GM21381 (cell line): ENCODE results near the gene CYP19A1.

Source experiments
- ATAC-seq: cut with Tn5 transposase; IDR thresholded peaks from one replicate; pipeline ENCODE4 v1.9.1; 2021; ENCODE audit warnings: mild to moderate bottlenecking, moderate library complexity; ENCODE audit not compliant: unreplicated experiment

CYP19A1 gene

DNA sequence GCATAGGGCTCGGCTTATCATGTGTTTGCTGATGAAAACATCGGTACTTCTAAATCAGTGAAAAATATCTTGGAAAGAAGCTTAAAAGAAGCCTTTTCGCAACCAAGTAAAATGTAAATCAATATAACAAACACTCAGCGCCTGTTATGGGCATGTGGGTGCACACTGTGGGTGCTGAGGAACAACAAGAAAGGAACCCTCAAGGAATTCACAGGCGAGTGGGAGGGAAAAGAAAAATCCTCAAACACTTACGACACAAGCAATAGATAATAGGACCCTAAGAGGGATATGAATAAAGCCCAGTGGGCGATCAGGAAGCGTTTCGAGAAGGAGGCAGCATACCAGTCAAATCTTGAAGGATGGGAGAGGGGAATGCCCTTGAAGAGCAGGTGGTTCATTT, 25.0 kb upstream of the CYP19A1 start:
- ATAC-seq = no peak

DNA sequence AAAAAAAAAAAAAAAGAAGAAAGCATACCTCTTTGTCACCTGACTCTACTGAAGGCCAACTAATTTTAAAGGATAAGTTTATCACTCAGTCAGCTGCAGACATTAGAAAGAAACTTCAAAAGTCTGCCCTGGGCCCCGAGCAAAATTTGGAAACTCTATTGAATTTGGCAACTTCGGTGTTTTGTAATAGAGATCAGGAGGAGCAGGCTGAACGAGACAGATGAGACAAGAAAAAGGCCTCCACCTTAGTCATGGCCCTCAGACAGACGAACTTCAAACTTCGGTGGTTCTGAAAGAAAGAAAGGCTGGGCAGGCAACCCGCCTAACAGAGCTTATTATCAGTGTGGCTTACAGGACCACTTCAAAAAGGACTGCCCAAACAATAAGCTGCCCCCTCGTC, 21.6 kb upstream of the CYP19A1 start:
- no peak for ATAC-seq

DNA sequence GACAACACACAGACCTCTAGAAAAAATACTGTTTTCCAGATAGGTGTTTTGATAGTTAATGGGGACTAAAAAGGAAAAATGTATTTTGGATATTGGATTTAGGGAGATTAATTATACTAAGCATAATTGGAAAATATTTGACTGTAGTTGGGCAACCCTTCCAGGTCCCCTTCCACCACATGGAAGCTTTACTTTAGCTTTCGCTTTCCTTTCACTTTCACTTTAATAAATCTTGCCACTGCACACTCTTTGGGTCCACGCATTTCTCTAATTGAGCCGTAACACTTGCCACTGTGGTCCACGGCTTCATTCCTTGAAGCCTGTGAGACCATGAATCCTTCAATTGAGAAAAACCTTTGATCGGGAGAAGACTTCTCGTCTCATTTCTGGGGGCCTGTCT, 18.6 kb upstream of the CYP19A1 start:
- ATAC-seq = no peak

DNA sequence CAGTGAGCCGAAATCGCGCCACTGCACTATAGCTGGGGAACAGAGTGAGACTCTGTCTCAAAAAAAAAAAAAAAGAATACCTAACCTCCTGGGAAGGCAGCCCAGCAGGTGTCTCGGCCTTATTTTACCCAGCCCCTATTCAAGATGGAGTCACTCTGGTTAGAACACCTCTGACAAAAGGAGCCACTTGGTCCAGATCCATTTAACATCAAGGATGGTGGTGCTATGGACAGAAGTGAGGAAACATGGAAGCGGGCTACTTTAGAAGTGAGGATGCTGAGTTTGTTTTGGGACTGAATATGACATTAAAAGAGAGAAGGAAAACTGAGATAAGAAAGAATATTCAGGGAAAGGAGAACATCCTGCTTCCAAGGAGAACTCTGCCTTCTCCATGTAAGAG, 17.8 kb upstream of the CYP19A1 start:
- no peak for ATAC-seq

DNA sequence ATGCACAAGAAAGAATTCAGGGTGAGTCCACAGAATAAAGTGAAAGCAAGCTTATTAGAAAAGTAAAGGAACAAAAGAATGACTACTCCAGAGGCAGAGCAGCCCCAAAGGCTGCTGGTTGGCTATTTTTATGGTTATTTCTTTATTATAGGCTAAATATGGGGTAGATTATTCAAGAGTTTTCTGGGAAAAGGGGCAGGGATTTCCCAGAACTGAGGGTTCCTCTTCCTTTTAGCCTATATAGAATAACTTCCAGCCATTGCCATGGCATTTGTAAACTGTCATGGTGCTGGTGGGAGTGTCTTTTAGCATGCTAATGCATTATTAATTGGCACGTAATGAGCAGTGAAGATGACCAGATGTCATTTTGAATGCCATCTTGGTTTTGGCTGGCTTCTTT, 16.7 kb upstream of the CYP19A1 start:
- ATAC-seq = no peak

DNA sequence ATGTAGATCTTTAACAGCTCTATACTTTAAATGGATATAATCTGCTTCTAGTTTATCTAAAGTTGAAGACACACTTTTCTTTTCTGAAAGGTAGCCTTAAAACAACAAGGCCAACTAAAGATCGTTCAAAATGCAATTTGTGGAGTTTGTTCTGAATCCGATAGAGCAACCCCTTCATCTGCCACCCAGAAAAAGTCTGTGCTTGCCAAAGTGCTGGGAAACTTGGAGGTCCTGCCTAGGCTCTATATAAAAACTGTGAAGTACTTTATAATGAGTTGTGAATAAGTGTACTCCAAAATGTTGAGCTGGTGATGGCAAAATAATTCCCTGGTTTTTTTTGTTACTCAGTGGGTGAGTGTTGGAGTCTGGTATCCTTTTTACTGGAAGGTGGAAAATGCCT, 15.6 kb upstream of the CYP19A1 start:
- no peak for ATAC-seq

DNA sequence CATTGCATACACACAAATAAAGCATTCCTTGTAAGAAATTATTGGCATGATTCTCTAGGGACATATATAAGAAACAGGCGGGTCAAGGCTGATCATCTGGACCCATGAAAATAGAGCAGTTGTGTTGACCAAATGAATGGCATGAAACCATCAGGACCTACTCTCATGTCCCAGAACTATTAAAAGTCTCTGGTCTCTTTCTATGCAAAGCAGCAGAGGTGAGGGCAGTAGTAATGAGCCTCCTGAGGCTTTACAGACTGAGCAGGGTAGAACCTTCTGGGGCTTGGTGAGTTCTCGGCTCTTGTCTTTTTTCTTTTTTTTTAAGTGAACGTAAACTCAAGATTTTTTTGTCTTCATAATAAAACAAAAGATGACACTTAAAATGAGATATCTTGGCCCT, 12.3 kb upstream of the CYP19A1 start:
- ATAC-seq = no peak

DNA sequence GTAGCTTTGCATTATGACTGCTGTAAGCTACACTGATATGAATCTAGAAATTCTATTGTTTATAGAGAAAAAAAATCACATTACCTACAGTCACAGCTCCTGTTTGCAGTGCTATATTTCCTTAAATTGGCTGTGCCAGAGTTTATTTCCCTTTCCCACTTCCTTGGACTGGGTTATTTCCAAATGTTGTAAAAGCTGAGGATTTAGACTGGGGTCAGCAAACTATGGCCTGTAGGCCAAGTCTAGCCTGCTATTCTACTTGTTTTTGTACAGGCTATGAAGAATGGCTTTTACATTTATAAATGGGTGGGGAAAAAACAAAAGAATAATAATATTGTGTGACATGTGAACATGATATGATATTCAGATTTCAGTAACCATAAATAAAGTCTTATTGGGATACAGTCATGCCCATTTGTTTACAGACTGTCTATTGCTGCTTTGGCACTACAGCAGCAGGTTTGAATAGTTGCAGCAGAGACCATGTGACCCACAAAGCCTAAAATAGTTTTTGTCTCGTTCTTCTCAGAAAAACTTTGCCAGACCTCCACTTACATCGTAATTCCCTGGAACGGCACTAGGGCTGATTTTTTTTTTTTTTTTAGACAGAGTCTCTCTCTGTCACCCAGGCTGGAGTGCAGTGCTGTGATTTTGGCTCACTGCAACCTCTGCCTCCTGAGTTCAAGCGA, 10.9 kb upstream of the CYP19A1 start:
- ATAC-seq = peak; percentile 13

DNA sequence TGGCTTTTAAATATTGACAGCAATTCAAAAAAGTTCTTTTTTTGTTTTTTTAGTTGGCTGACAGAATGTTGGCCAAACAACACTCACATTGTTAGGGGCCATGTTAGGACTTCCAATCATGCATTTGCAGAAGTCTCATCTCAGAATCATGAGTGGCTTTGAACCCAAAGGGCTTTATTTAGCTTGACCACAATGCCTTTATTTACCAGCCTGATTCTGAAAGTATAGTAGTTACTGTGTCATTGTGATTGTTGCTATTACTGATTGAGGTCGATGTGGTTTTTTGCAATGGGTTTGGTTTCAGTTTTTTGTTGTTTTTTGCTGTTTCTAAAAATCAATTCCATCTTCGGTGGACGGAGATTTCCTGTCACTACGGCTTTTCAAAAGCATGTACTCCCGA, 10.3 kb upstream of the CYP19A1 start:
- peak; percentile 94 for ATAC-seq

DNA sequence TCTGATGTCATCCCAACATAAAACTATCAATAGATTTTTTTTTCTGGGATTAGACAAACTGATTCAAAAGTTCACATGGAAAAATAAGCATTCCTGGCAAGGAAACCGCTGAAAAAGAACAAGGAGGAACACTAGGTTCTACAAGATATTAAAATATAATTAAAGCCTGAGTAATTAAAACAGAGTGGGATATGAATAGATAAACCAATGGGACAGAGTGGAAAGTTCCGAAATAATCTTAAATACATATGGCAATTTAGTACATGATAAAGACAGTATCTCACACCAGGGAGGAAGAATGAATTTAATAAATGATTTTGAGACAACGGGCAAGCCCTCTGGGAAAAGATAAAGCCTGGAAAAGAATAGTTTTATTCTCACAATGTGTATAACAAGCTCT, 7.7 kb upstream of the CYP19A1 start:
- ATAC-seq = no peak

DNA sequence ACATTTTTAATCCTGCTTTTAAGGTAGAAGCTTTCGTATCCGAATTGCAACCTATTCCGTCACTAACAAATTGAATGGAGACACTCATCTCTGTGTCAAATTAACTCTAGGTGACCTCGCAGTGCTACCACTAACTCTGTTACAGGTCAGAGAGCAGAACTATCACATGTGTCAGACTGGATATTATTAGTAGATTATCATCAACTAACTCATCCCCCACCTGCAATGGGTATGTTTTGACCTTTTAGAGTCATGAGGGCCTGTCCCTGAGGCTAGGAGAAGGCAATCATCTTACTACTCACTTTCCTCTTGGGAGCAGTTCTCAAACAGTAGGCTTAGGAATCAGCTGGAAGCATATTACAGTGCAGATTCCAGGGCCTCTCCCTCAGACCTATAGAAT, 5.1 kb upstream of the CYP19A1 start:
- no peak for ATAC-seq

DNA sequence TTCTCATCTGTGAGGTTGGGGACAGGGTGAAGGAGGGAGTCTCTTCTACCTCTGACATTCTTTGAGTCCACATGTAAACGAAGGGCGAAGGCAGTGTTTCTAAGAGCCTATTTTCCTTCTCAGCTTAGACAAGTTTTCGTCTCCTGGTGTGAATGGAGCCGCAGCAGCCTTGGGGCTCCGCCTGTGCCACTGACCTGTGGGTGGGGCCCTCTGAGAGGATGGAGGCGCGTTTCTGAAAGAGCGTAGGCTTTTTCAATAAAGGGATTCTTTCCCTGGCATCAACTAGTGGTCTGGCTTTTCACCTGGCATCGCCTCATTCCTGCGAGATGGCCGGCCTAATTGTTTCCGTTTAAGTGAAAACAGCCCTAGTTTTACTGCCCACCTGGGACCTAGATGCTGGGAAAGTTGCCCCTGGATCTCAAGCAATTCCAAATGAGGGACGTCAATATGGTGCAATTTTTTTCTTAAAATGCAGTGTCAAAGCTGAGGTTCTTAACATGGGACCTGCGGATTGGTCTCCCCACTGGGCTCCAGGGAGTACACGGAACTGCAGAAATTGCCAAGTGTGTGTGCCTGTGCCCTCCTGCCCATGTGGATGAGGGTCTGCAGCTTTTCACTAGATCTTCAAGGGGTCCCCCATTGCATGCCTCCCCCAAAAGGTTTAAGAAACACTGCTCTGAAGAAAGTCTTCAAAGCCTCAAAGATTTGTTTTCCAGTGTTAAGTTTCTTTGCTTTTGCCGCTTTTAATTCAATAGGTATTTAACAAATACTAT, 4.0 kb upstream of the CYP19A1 start:
- ATAC-seq = no peak

DNA sequence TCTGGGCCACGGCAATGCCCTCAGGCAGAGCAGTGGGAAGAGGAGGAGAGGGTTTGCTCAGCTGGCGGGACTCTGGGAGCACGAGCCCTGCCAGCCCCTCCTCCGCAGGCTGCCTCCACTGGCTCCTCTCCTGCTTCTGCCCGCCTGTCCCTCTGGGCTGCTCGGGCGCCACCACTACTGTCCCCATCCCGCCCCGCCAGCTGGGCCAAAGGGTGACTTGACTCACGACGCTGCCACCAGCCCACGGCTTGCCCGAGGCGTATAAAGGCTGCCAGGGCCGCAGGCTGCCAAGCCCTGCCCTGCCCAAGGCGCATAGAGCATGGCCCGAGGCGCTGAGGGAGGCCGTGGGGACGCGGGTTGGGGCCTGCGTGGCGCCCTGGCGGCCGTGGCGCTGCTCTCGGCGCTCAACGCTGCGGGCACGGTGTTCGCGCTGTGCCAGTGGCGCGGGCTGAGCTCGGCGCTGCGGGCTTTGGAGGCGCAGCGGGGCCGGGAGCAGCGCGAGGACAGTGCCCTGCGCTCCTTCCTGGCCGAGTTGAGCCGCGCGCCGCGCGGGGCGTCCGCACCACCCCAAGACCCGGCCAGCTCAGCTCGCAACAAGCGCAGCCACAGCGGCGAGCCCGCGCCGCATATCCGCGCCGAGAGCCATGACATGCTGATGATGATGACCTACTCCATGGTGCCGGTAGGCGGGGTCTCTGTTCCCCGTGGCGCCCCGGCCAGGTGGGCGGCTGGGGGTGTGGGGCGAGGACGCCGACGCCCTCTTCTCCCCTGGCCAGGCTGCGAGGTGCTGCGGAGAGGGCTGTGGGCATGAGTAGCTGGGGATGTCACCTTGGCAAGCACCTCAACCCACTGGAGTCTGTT, 3.2 kb upstream of the CYP19A1 start, which contains the start of gene GLDN:
Gene GLDN (plus strand): TSS at position 290 of the 861 bp plus-strand sequence. CDS start 30 bp downstream, at position 320.
- no peak for ATAC-seq

DNA sequence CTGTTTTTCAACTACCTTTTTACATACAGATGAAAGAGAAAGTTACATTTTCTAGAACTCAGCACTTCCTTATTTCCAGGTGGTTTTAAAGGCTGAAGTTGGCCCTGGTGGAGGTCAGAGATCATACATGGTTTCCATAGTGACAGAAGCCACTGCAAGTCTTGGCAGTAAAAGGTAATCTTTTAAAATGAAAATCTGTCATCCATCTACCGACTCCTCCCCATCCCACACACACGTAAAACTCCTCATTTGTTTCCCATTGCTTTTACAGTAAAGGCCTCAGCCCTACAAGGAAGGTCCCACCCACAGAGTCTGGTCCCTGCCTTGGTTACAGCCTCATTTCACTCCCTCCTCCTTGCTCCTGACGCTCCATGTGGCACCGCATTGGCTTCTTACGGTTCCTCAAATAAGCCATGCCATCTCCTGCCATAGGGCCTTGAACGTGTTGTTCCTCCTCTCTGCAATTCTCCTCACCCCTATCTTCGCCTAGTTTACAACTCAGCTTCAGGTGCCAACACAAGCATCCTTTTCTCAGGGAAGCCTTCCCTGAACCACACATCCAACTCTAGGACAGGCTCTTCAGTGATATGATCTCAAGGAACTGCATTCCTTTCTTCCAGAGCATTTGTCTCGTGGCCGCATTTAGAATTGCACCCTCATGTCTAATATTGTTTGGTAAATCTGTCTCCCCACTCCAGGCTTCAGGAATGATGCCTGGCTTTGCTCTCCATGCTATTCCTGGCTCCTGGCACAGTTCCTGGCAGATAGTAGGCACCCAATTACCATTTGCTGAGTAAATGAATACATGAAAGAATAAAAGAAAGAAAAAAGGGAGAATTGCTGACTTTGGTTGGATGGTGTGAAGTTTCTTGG, 2.6 kb downstream of the CYP19A1 start:
- peak; percentile 84 for ATAC-seq

DNA sequence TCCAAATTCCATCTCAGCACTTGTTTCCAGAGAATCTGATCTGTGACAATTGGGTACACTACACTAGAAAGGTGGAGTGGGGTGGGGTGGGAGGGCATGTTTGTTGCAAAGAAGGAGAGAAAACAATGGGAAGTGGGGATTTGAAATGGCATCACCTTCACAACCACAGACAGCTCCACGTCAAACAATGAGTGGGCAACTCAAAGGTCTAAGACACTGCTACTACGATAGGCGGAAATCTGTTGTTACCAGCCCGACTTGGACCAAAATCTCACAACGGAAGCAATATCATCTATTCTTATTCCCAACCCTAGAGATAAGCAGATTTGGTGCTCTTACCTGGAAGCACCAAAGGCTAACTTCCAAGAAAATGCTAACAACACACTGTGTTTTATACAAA, 3.3 kb downstream of the CYP19A1 start:
- peak; percentile 20 for ATAC-seq

DNA sequence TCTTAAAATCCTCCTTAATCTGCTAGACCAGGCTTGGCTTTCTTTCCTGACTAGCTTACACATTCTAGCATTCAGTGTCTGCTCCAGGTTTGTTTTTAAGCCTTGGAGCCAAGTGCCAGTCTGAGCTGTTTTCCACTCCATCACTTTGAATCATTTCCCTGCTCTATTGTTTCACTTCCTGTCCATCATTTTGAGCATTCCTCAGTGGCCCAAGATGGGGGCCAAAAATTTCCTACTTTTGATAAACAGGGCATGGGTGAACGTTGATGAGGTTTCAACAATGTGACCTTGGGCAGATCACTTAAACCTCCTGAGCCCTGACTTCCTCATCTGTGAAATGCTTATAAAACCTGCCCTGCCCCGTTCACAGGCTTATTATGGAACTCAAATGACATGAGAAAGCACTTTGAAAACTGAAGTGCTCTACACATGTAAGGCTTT, 4.4 kb downstream of the CYP19A1 start:
- ATAC-seq = no peak

DNA sequence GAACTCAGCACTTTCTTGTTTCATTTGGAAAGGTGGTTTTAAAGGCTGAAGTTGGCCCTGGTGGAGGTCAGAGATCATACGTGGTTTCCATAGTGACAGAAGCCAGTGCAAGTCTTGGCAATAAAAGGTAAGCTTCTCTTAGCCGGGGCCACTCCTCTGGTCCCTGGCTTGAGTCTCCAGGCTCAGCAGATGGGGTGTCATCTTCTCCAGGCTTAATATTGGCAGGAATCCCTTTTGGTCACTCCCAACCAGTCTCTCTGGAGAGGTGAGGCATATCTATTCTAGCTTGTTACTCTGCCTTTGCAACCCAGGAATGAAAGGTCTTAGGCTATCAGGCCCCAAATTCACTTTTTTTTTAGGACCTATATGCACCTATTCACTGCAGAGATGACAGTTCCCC, 4.8 kb downstream of the CYP19A1 start:
- ATAC-seq = no peak

DNA sequence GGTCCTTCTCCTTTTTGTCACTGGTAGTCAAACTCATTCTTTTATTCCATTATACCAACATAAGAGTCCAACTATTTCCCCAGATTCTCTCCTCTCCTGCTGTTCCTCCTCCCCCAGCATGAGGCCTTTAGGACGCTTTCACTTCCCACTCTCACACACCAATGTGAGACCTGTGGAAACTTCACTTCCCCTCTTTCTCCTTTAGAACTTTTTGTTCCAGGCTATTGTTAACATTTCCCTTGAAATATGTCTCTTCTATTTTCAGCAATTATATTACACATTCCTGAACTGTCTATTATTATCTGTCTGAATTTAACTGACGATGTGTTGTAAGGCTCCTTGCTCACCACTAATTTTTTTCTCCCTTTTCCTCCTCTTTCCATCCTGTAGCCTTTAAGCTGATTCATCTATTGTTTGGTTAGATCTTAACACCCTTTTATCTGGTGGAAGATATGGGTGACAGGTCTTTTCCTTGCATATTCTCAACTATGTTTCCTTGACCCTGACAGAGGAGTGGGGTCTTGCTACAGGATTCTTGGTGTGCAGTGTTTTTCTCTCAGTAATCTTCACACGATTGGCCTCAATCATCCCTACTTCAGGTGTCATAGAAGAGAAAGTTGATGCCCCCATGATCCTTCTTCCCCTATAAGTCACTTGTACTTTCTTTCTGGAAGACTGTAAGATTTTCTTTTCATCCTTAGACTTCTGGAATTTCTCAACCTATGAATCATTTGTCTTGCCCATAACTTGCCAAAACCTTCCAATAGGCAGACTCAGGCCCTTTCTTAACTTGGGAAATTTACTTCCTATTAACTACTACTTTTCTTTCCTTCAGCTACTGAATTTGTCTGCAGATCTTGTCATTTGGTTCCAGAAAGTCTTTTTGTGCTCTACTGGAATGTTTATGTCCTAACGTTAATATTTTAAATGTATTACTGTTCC, 5.9 kb downstream of the CYP19A1 start:
- ATAC-seq = no peak

DNA sequence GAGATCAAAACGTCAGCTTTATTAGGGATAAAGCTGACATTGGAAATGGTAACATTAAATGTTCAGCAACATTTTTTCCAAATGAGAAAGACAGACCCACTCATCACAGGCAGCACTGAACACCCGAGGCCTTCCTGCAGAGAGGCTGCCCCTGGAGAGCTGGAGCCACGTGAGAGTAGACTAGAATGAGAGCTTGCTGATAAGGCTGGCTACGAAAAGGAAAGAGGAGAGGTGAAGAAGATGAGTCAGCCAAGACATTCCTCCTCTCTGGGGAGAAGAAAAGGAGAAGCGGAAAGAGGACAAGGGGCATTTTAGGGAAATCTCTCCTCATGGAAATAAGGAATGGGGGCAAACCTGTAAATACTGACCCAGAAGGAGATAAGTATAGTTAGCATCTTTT, 7.3 kb downstream of the CYP19A1 start:
- no peak for ATAC-seq
